Measurements from ENCODE around the gene CLSTN2. TPM values are rescaled to one million over a fixed set of nuclear protein-coding genes. Genes with fewer than 3 reads are reported as not detected.

The CLSTN2 gene
- total and polyA plus RNA-seq, 2 of the 4 experiments (the other 2 are of a cell fraction) = under 0.01 to 0.07 TPM

DNA sequence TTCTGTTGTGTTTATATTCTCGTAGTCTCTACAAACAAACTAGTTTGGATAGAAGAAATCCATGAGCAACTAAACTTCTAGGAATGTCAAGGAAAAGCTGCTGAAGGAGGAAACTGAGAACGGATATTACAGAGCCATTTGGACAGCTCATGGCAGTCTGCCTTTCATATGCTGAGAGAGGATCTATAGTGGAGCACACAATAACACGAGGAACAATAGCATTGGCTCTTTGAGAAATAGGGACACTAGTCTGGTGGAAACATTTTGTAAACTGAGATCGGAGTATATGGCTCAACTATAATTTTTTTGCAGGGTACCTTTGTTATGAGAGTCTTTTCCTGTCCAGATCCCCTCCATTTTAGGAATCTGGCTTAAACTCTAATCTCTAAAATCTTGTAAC lies 200.5 kb downstream of the CLSTN2 start:
- Histone ChIP-seq H3K27ac (ENCODE audit: insufficient read depth, low read length) (no peak overlapping the region), H4K91ac (ENCODE audit: insufficient read depth, low read depth, low read length) (no peak overlapping the region), H2AFZ (replicated peaks; ENCODE audit: low read length, poor library complexity) (no peak overlapping the region), H3K14ac (replicated peaks; ENCODE audit: low read depth, low read length) (no peak overlapping the region), H3K23ac (ENCODE audit: low read depth, low read length) (no peak overlapping the region), H3K4me1 (ENCODE audit: control insufficient read depth, insufficient read depth, low read length) (no peaks in the 10 kb centered on the region), H3K36me3 (ENCODE audit: control insufficient read depth, insufficient read depth, low read length) (no peaks in the 10 kb centered on the region), H3K4me3 (ENCODE audit: insufficient read depth, low read depth, low read length) (no peak overlapping the region), H2BK15ac (ENCODE audit: low read depth, low read length) (no peak overlapping the region), H4K8ac (ENCODE audit: low read depth in 2 of 2, low read length in 2 of 2) (no peak overlapping the region), H2BK5ac (ENCODE audit: low read depth, low read length, poor library complexity, severe bottlenecking) (no peak overlapping the region), H4K20me1 (ENCODE audit: insufficient read depth, low read length) (no peaks in the 10 kb centered on the region), H2BK20ac (ENCODE audit: low read depth, low read length) (no peak overlapping the region), H3K9ac (ENCODE audit: low read depth, low read length) (no peak overlapping the region), H3K79me1 (ENCODE audit: low read depth in 1 of 2, low read length in 2 of 2) (no peaks in the 10 kb centered on the region), H2BK120ac (ENCODE audit: low read depth, low read length) (no peak overlapping the region), H2AK5ac (ENCODE audit: low read depth, low read length) (no peak overlapping the region), H3K9me1 (ENCODE audit: insufficient read depth, low read length) (no peaks in the 10 kb centered on the region), H4K5ac (ENCODE audit: low read depth, low read length) (no peak overlapping the region), H3K4me2 (ENCODE audit: low read depth, low read length) (no peak overlapping the region), H2AK9ac (replicated peaks; ENCODE audit: low read depth, low read length, poor library complexity) (no peak overlapping the region), H3K27me3 (ENCODE audit: control insufficient read depth, insufficient read depth, low read length) (no peaks in the 10 kb centered on the region), H3K18ac (ENCODE audit: low read depth, low read length) (no peak overlapping the region), H3K56ac (ENCODE audit: extremely low read depth, insufficient read depth, low read length) (no peak overlapping the region), H3K9me3 (ENCODE audit: control insufficient read depth, insufficient read depth, low read length) (no peaks in the 10 kb centered on the region), H3K4ac (ENCODE audit: low read depth, low read length) (no peak overlapping the region)
- no peak for ATAC-seq (ENCODE audit: low read depth)
- POLR2A ChIA-PET (ENCODE audit: unreplicated experiment) = no interaction called here
- WGBS, 2 experiments (ENCODE audit: extremely low coverage in 2 of 2, insufficient read length in 1 of 2) = no CpG with 5 or more reads among the region's 4 CpGs
- intact Hi-C loops (cut with micrococcal nuclease) = no loop called here
- dilution Hi-C loops (cut with HindIII; ENCODE audit: low sequenced_read_pairs, unreplicated experiment) = no loop called here
- TF ChIP-seq, protein P1, sequence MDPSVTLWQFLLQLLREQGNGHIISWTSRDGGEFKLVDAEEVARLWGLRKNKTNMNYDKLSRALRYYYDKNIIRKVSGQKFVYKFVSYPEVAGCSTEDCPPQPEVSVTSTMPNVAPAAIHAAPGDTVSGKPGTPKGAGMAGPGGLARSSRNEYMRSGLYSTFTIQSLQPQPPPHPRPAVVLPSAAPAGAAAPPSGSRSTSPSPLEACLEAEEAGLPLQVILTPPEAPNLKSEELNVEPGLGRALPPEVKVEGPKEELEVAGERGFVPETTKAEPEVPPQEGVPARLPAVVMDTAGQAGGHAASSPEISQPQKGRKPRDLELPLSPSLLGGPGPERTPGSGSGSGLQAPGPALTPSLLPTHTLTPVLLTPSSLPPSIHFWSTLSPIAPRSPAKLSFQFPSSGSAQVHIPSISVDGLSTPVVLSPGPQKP (IDR thresholded peaks at IDR 0.05; ENCODE audit: borderline replicate concordance, low read depth, low read length) = no peak
- no peak for TF ChIP-seq FOS (IDR thresholded peaks at IDR 0.05; ENCODE audit: low read depth, low read length)
- TF ChIP-seq, protein P2, sequence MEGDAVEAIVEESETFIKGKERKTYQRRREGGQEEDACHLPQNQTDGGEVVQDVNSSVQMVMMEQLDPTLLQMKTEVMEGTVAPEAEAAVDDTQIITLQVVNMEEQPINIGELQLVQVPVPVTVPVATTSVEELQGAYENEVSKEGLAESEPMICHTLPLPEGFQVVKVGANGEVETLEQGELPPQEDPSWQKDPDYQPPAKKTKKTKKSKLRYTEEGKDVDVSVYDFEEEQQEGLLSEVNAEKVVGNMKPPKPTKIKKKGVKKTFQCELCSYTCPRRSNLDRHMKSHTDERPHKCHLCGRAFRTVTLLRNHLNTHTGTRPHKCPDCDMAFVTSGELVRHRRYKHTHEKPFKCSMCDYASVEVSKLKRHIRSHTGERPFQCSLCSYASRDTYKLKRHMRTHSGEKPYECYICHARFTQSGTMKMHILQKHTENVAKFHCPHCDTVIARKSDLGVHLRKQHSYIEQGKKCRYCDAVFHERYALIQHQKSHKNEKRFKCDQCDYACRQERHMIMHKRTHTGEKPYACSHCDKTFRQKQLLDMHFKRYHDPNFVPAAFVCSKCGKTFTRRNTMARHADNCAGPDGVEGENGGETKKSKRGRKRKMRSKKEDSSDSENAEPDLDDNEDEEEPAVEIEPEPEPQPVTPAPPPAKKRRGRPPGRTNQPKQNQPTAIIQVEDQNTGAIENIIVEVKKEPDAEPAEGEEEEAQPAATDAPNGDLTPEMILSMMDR (conservative IDR thresholded peaks at IDR 0.05; ENCODE audit: low read depth, low read length) = no peak
- TF ChIP-seq RCOR1 (IDR thresholded peaks at IDR 0.05; ENCODE audit: insufficient replicate concordance, low read length) = no peak
- no peak for TF ChIP-seq POLR2A (IDR thresholded peaks at IDR 0.05; ENCODE audit: low read depth, low read length)
- TF ChIP-seq, protein P3, sequence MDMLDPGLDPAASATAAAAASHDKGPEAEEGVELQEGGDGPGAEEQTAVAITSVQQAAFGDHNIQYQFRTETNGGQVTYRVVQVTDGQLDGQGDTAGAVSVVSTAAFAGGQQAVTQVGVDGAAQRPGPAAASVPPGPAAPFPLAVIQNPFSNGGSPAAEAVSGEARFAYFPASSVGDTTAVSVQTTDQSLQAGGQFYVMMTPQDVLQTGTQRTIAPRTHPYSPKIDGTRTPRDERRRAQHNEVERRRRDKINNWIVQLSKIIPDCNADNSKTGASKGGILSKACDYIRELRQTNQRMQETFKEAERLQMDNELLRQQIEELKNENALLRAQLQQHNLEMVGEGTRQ (IDR thresholded peaks at IDR 0.05; ENCODE audit: low read depth, low read length) = no peak
- CTCF ChIA-PET = no interaction called here
- DNase-seq = no peak
- in situ Hi-C loops (cut with MboI; ENCODE audit: low sequenced_read_pairs) = no loop called here
- no TSS peak for BruUV-seq (replicated peaks)

Measured in IMR-90 (cell line).